NK-92 treated with Interleukin-12 subunit alpha and Interleukin-12 subunit beta, amount 100 ng/mL, for 24 hours (cell line): ENCODE measurements around the gene NEB.
"Not testable (repeated sequence)": the region's sequence is repeated elsewhere in the genome, so short reads cannot be mapped to it uniquely, and the experiment has no call there.

ENCODE experiments used
- DNase-seq: peaks from one replicate; lab custom pipeline; 2025; lab: John Stamatoyannopoulos, UW

The NEB gene

DNA sequence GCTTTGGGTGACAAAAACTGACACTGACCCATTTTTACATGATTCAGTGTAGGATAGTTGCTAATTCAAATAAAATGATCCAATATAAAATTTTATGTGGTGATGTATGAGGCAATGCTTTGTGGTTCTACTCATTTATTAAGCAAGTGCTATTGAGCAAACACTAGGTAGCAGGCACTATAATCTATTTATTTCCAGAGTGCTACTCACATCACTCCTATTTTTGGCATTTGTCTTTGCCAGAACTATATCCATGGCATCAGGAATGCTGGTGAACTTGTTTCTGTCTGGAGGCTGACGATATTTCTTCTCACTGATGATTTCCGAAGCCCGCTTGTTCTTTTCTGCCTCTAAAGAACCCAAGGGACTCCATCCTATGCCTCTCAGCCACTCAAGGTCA is 84.3 kb downstream of the NEB start:
- no peak for DNase-seq

DNA sequence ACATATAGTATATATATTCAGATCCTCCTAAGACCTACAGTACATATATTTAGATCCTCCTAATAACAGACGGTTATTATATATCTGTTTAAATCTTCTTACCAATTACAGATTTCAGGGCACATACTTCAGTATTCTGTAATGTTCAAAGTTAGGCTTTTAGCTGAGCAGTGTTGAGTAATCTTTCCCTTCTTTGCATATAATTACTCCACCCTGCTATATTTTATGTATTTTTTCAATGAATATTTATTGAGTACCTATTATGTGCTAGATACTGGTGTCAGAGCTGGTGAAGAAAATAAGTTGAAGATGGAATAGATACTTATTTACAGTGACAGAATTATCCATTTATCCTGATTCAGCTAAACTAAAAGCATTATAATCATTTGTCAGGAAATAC is 84.9 kb downstream of the NEB start:
- no peak for DNase-seq

DNA sequence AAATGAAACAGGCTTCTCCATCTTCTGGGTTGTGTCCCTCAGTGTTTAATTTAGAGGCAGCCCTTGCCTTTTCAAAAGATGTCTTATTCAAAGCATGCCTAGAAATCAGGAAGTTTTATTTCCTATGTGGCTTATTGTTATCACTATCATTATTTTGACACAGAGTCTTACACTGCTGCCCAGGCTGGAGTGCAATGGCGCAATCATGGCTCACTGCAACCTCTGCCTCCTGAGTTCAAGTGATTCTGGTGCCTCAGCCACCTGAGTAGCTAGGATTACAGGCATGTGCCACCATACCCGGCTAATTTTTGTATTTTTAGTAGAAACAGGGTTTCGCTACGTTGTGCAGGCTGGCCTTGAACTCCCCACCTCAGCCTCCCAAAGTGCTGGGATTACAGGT is 87.8 kb downstream of the NEB start:
- not testable (repeated sequence) for DNase-seq

DNA sequence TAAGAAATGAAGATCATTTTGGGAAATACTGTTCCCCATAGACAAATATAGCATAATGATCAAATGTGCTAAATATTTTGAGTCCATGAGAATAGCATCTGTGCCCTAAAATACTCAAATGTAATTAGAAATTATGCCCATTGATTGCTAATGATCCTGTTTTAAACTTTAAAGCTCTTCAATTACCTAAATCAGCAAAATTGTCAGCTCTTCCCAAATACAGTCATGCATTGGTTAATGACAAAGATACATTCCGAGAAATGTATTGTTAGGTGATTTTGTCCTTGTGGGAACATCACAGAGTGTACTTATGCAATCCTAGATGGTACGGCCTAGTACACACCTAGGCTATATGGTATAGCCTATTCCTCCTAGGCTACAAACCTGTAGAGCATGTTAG is 89.7 kb downstream of the NEB start:
- DNase-seq, result no peak

DNA sequence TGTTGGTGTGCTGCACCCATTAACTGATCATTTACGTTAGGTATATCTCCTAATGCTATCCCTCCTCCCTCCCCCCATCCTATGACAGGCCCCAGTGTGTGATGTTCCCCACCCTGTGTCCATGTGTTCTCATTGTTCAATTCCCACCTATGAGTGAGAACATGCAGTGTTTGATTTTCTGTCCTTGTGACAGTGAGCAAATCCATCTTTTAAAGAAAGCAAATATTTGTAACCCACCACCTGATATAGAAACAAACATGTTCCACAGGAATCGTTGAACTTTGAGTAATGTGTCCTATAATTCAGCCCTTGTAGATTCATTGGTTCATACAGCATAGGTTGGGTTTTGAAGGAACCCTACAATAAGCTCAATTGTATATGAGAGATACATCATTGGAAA is 92.4 kb downstream of the NEB start:
- not testable (repeated sequence) for DNase-seq

- no peak for DNase-seq
Measured at GRCh38 chr2:151640087-151640486, 94.2 kb downstream of the NEB start.

DNA sequence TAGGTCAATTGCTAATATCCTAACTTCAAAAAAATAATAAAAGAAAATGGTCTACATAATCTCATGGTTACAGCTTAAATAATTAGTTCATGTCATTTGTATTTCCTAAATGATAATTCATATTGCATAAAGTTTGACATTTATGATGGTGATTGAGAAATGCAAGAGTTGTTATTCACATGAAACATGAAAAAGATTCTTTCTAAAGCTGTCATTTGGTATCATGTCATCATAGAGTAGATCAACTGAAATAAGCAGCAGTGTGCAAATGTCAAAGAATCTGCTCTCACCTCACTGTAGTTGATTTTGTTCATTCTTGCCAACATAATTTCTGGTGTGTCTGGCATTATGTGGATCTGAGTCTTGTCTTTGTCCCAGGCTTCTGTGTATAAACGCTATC is 95.3 kb downstream of the NEB start:
- no peak for DNase-seq

DNA sequence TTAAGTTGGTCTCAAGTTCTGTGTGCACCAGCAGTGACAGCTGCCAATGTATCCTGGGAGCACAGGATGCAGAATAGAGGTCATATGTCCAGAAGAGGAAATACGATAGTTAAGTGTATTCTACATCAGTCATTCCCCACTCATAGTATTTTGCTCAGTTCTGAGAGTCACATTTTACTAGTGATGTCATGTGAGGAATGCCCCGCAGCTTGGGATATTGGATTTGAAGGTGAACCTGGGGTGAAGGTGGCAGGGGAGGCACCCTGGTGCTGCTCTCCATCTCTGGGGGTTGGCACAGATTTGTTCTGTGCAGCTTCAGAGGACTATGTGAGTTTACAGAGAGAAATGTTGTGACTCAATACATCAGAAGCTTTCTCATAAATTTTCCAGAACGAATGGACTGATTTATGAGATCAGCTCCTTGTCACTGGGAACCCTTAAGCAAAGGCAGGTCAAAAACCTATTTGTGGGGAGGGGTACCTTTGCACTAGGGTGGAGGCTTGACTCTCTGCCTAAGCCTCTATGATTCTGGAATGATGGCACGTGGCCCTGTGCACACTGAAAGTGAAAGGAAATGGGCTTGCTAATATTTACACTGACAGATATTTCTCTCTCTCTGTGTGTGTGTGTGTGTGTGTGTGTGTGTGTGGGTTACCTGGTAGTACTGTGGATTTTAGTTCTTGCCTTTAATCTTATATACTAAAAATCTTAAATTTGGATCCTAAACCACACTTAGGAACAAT is 95.9 kb downstream of the NEB start:
- DNase-seq, result no peak

GRCh38 chr2:151637271-151637781 is 97.0 kb downstream of the NEB start:
- peak; percentile 12 for DNase-seq

GRCh38 chr2:151634736-151635467 is 99.4 kb downstream of the NEB start:
- DNase-seq, result no peak

DNA sequence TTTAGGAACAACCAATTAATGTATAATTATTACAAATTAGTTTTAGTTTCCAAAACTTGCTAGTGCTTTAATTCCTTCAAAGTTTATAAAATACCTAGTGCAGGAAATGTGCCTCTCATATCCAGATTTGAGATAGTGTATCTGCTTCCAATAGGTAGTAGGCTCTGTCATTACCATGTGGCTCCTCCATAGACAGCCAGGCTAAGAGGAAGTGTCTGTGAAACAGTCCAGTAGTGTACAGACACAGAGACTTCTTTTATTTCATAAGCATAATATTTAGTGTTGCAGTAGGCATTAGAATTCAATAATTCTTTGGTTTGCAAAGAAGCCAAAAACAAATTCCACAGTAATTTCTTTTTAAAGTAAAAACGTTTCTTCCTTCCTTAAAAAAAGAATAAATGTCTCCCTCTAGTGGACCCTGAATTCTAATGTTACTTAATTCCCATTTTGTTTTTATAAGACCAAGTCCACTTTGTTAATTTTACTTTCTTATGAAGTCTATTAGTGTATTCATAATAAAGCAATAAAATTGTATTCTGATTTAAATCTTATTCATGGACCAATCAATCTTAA is 101.2 kb downstream of the NEB start:
- no peak for DNase-seq

DNA sequence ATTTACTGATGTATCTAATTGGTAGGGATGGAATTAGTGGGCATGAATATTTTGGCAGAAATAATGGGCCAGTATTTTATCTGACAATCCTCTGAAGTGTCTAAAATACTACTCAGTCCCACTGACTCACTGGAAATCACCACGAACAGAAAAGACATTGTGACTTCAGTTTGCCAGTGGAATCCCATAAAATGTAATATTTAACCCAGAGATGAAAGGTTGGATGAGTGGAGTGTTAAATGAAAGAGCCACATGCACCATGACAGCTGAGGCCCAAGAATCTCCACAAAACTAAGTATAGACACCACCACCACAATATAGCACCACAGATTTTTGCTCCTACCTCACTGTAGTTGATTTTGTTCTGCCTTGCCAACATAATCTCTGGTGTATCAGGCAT is 103.9 kb downstream of the NEB start:
- DNase-seq, result no peak

DNA sequence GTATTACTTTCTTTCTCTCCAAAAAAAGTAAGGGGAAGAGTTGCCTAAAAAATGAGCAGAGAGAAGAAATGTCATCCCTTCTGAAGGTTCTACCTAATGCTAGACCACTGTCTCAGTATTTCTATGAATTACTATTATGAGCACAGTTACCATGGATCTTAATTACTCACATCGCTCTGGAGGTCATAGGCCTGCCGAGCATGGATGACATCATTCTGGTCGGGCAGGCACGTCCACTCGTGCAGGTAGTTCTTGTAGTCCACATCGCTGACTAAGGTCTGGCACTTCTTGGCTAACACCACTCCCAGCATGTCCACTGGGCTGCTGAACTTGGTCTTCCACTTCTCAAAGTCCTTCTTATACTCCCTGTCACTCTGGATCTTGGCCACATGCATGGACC is 106.9 kb downstream of the NEB start:
- DNase-seq, result no peak

DNA sequence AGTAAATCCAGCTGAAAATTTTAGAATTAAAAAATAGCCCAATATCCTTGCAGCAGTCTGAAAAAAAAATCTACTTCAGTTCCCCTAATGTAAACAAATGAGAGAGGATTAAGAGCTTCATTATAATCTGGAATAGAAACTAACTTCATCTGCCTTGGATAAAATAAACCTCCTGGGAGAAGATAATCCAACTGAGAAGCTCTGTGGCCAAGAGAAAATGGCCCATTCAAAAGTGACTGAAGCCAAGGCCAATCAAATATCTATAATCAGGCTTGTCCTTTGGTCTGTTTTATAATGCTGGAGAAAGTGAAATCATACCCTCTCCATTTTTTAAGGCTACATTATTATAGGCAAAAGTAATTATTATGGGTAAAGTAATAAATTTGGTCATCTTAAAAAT is 110.0 kb downstream of the NEB start:
- no peak for DNase-seq

DNA sequence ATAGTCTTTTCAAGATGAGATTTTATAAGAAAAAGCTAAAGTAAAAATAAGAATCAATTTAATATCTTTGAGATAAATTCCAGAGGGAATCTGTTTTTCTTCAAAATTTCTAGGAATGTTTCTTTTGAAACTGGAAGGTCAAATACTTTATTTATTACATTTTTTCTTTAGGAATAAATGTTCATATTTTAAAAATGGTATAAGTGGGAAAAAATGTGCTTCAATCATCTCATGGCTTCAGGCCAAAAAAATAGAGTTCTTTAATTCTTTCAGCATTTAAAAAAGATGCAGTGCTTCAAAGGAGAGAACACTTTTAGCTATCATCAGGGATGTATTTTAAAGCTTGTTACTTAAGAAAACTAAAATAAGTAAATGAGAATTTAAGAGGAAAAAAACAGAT is 110.6 kb downstream of the NEB start:
- DNase-seq, result no peak

DNA sequence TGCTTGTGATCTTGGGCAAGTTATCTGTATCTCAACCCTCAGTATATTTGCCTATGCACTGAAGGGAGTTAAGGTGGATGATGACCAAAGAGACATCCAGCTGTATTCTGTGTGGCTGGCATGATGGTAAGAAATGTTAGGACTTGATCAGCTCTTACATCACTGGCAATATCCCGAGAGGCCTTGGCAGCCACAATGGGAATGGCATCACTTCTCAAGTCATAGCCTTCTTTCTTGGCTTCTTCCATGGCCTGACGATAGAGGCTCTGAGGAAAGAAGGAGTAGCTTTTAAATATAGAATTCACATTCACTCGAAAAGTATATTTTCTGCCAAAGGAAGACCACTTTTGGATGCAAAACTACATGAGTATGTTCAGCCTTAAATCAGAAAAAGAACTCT is 113.5 kb downstream of the NEB start:
- no peak for DNase-seq

GRCh38 chr2:151619337-151619989 is 114.8 kb downstream of the NEB start:
- DNase-seq, result no peak

DNA sequence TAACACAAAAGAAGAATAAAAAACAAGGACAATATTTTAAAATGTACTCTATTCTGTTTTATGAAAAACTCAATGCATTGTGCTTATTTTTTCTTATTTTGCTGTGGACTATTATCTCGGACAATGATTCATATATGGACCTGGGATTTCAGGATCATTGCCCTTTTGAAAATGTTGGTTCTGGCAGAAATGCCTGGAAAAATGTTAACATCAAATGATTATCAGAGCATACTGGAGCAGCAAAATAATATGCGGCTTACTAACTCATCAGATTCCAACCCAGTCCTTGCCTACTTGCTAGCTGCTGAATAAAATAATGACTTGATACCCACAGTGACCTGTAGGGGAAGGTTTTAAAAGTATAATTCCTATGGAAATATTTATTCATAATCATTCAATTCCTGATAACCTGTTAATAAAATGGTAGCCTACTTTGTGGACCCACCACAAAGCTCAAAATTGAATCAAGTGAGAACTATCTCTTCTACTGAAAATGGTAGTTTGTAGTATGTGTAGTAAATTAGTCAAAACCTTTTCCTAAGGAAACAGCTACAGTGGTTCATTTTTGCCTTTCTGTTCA is 117.4 kb downstream of the NEB start:
- DNase-seq, result no peak

DNA sequence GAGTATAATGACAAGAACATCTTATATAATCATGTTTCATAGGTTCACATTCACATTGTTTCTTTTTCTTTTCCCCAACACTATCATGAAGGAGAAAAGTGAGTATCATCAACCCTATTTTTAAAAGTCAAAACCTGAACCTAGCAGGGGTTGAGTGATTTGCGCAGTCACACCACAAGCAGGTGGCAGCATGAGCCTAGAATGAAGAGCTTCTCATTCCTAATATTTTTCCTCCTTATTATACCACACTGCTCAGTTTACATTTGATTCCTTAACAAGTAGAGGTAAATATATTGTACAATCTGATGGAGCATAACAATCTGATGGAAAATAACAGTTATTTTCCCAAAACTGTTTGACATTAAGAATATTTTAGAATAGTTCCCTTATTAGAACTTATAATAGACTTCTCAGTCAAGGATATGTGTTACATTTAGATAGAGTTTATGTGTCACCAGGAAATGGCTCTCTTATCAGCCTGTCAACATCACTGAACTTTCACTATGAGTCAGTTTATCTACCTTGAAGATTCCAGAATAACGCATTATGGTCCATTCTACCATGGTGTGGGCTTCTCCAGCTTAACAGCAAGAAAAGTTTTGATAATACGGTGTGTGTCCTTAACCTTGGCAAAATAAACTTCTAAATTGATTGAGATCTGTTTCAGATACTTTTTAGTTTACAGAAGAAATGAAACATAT is 119.5 kb downstream of the NEB start:
- DNase-seq, result no peak

- DNase-seq, result no peak
Measured at GRCh38 chr2:151614159-151614558, 120.1 kb downstream of the NEB start.

DNA sequence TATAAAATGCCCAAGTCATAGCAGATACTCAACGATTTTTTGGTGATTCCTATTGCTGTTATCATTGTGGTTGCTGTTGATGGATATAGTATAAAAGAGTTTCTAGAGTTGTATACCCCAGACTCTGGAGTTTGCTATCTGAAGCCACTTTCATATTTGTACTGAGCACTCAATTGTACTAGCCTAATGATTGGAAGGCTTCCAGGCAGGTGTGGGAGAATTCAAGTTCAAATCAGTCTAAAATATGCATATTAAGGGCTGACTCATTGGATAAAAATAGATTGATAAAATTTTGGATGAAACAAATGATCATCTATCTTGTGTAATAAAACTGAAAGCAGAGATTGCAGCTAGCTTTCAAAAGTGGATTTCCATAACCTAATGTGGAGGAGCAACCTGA is 122.9 kb downstream of the NEB start:
- no peak for DNase-seq

DNA sequence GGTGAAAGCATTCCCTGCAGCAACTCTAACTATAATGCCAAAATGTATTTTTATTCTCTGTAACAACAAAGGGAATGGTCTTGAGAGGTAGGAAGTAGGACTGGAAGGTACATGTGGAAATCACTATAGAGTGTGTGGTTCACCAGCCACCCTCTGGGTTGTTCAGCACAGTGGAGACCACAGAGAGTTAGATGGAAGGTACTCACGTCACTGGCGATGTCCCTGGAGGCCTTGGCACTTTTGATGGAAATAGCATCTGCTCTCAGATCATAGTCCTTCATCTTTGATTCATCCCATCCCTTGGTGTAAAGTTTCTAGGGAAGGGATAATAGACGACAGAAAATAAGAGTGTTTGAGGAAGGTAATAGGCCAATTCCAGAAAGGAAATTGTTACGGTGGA is 124.0 kb downstream of the NEB start:
- no peak for DNase-seq
